AG09319 (cell line): ENCODE data around the gene SIAH3.

ENCODE experiments used
- DNase-seq: peaks from one replicate; pipeline ENCODE4 v3.0.0-alpha.2; 2010; ENCODE audit warnings: low read depth; ENCODE audit errors: extremely low read depth
- CTCF ChIP-seq: IDR thresholded peaks from 2 replicates; pipeline ENCODE4 v1.5.1; 2011; ENCODE audit warnings: low read depth, mild to moderate bottlenecking, inconsistent platforms, low read length, moderate library complexity

Gene SIAH3

GRCh38 chr13:45783346-45784043, 68.1 kb downstream of the SIAH3 start:
- no peak for DNase-seq
- TF ChIP-seq CTCF: no peak

GRCh38 chr13:45782327-45783045, 69.1 kb downstream of the SIAH3 start:
- no peak for TF ChIP-seq CTCF
- no peak for DNase-seq

GRCh38 chr13:45781553-45782326, 69.8 kb downstream of the SIAH3 start:
- TF ChIP-seq CTCF: no peak
- no peak for DNase-seq

GRCh38 chr13:45779901-45780300, 71.7 kb downstream of the SIAH3 start:
- DNase-seq: no peak
- TF ChIP-seq CTCF: no peak

- DNase-seq: no peak
- no peak for TF ChIP-seq CTCF
Observed at GRCh38 chr13:45778882-45779281, 72.7 kb downstream of the SIAH3 start.

- no peak for DNase-seq
- TF ChIP-seq CTCF: no peak
Observed at GRCh38 chr13:45776748-45777147, 74.8 kb downstream of the SIAH3 start.
